GM19438 (cell line): Measurements from ENCODE around the gene ACTL7B.
"Not testable (repeated sequence)": the region's sequence is repeated elsewhere in the genome, so short reads cannot be mapped to it uniquely, and the experiment has no call there.

Experiments
- ATAC-seq: cut with Tn5 transposase; IDR thresholded peaks from one replicate; pipeline ENCODE4 v1.9.1; 2021; ENCODE audit warnings: low read depth; ENCODE audit not compliant: unreplicated experiment

The ACTL7B gene

GRCh38 chr9:108855888-108856287, at the start of gene ACTL7B:
Gene ACTL7B (minus strand): TSS chr9:108855986. CDS start chr9:108855930, 56 bp downstream.
- no peak for ATAC-seq

- no peak for ATAC-seq
Observed at GRCh38 chr9:108905494-108905893, 49.7 kb upstream of the ACTL7B start.

GRCh38 chr9:108904161-108904560, 48.4 kb upstream of the ACTL7B start:
- ATAC-seq: no peak

- ATAC-seq: no peak
Observed at GRCh38 chr9:108903420-108904103, 47.8 kb upstream of the ACTL7B start.

GRCh38 chr9:108900176-108900575, 44.4 kb upstream of the ACTL7B start:
- ATAC-seq: no peak

- ATAC-seq: not testable (repeated sequence)
Observed at GRCh38 chr9:108899023-108899695, 43.4 kb upstream of the ACTL7B start.

- ATAC-seq: no peak
Observed at GRCh38 chr9:108897324-108898096, 41.7 kb upstream of the ACTL7B start.

- ATAC-seq: no peak
Observed at GRCh38 chr9:108894225-108894997, 38.6 kb upstream of the ACTL7B start.

GRCh38 chr9:108889649-108890067, 33.9 kb upstream of the ACTL7B start:
- ATAC-seq: no peak

GRCh38 chr9:108886594-108887271, 30.9 kb upstream of the ACTL7B start:
- ATAC-seq: not testable (repeated sequence)

- peak; percentile 97 for ATAC-seq
Observed at GRCh38 chr9:108885643-108886348, 30.0 kb upstream of the ACTL7B start.

- no peak for ATAC-seq
Observed at GRCh38 chr9:108884701-108885100, 28.9 kb upstream of the ACTL7B start.

- no peak for ATAC-seq
Observed at GRCh38 chr9:108883085-108883484, 27.3 kb upstream of the ACTL7B start.

- no peak for ATAC-seq
Observed at GRCh38 chr9:108882052-108882888, 26.5 kb upstream of the ACTL7B start.

- ATAC-seq: no peak
Observed at GRCh38 chr9:108880738-108881316, 25.0 kb upstream of the ACTL7B start.

GRCh38 chr9:108877524-108877923, 21.7 kb upstream of the ACTL7B start:
- ATAC-seq: no peak

- no peak for ATAC-seq
Observed at GRCh38 chr9:108876425-108876824, 20.6 kb upstream of the ACTL7B start.

GRCh38 chr9:108874058-108874788, 18.4 kb upstream of the ACTL7B start:
- ATAC-seq: no peak
